Kidney (tissue), 14 donors: ENCODE results near the gene TSSC4. TPM values are rescaled to one million over a fixed set of nuclear protein-coding genes. Genes with fewer than 3 reads are reported as not detected.

Experiments used
- DNase-seq, 5 donors: peaks; one replicate each; pipeline ENCODE4 v3.0.0-alpha.2; 2013 to 2020
- FAIRE-seq: peaks from 2 replicates; lab custom pipeline; 2012; peaks lifted over from hg19 to GRCh38; lab: Jason Lieb, UNC
- H3K27ac ChIP-seq, 2 donors: one replicate each; pipeline ENCODE4 v1.7.0; 2013; ENCODE audit warnings: low read depth in 2 of 2, low read length in 2 of 2, inconsistent platforms in 1 of 2
- H3K27me3 ChIP-seq: one replicate; pipeline ENCODE4 v1.7.1; 2013; ENCODE audit warnings: low read length, inconsistent platforms; ENCODE audit not compliant: control insufficient read depth, insufficient read depth
- H3K36me3 ChIP-seq, 3 donors: one replicate each; pipeline versions ENCODE4 v1.7.0 to v1.7.1; 2013; ENCODE audit warnings: low read length in 3 of 3, control low read depth in 1 of 3, inconsistent platforms in 1 of 3; ENCODE audit not compliant: insufficient read depth in 3 of 3, control insufficient read depth in 2 of 3
- H3K4me1 ChIP-seq, 3 donors: one replicate each; pipeline versions ENCODE4 v1.7.0 to v1.7.1; 2013; ENCODE audit warnings: low read length in 3 of 3, inconsistent platforms in 1 of 3, low read depth in 1 of 3; ENCODE audit not compliant: control insufficient read depth in 2 of 3, insufficient read depth in 2 of 3
- H3K4me3 ChIP-seq, 3 donors: one replicate each; pipeline versions ENCODE4 v1.7.0 to v1.8.1; 2013; ENCODE audit warnings: low read length in 3 of 3, control low read depth in 1 of 3, inconsistent platforms in 1 of 3
- H3K9ac ChIP-seq, 3 donors: one replicate each; pipeline versions ENCODE4 v1.7.0 to v1.7.1; 2013; ENCODE audit warnings: low read length in 3 of 3, control low read depth in 1 of 3, inconsistent platforms in 1 of 3
- H3K9me3 ChIP-seq, 3 donors: one replicate each; pipeline versions ENCODE4 v1.7.0 to v1.7.1; 2013; ENCODE audit warnings: low read length in 3 of 3, control low read depth in 1 of 3, inconsistent platforms in 1 of 3; ENCODE audit not compliant: control insufficient read depth in 2 of 3, insufficient read depth in 1 of 3
- CTCF ChIP-seq: IDR thresholded peaks from 3 replicates; pipeline ENCODE4 v1.5.1; 2012; ENCODE audit warnings: mild to moderate bottlenecking, moderate library complexity, borderline replicate concordance; ENCODE audit not compliant: insufficient read depth; ENCODE audit errors: extremely low read depth
- intact Hi-C: fragments of 100-400 bp; cut with DNase I; formaldehyde crosslinking; loops from one replicate; pipeline ENCODE4 v1.11.1; 2022
- polyA plus RNA-seq: library from polyadenylated mRNA; stranded (reverse); fragments of 350-450 nt; fragmentation: Illumina TruSeq; extraction: RNeasy Lipid Tissue Mini Kit (QIAGEN cat#74804); gene quantifications from one replicate; pipeline ENCODE4 v1.2.3, GENCODE V29; 2014; ENCODE audit warnings: low read depth, low replicate concordance; ENCODE audit not compliant: insufficient read depth
- total RNA-seq: library from RNA; stranded (reverse); fragmentation: NEBNext Ultra II Directional; extraction: Animal tissue kit (Norgen Biotek cat#: 25700); gene quantifications from one replicate; pipeline ENCODE4 v1.2.1, GENCODE V29; 2021
- donor health status: control.
- donor health status: control.
- donor health status: control.
- donor health status: control.
- donor health status: control.
- donor health status: DM: yes; HTN: yes; CAD: no.
- donor health status: Normal renal cell carcinoma (clear cell type).

TSSC4 gene
- total and polyA plus RNA-seq, 2 donors from 2014 or later: 42.3 to 51.4 TPM

DNA sequence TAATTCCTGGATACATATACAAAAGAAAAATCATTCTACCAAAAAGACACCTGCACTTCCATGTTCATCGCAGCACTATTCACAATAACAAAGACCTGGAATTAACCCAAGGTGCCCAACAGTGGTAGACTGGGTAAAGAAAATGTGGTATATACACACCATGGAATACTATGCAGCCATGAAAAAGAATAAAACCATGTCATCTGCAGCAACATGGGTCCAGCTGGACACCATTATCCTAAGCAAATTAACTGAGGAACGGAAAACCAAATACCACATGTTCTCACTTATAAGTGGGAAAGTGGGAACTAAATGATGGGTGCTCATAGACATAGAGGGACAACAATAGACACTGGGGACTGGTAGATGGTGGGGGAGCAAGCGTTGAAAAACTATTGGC lies 39.3 kb downstream of the TSSC4 start:
- Histone ChIP-seq H3K27ac (no peak overlapping the region), H3K27me3 (peaks cover 3% of the 10 kb centered on the region), H3K4me3 (no peak overlapping the region), H3K9me3 (no peaks in the 10 kb centered on the region), H3K36me3 (no peaks in the 10 kb centered on the region), H3K9ac (no peak overlapping the region), H3K4me1 (peaks cover 0 to 3% (median 0%) of the 10 kb centered on the region in 3 donors)
- no peak for TF ChIP-seq CTCF
- FAIRE-seq (no peak), DNase-seq (no peak)
- intact Hi-C loops: no loop called here

DNA sequence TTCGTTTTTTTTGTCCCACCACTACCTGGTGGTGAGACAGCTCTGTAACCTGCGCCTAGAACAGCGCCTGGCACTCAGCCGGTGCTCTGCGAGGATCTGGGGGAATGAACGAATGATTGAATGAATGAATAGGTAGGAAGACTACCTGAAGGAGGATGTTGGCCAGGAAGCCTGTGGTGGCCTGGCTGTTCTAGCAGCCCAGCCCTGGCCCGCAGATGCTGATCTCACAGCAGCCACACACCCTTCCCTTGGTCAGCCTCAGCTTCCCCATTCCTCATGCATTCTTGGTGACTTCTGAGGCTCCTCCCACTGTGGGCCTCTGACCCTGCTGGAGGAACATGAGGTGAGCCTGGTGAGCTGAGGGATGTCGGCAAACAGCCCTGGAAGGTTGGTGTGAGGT lies 40.1 kb downstream of the TSSC4 start:
- FAIRE-seq (no peak), DNase-seq (peak in 1 of 5 donors; percentile 60)
- intact Hi-C loops: no loop called here
- H3K9ac ChIP-seq: no peak overlapping the region
- H3K27me3 ChIP-seq: peaks cover 3% of the 10 kb centered on the region
- no peak for TF ChIP-seq CTCF
- no peak overlapping the region for H3K27ac ChIP-seq
- no peaks in the 10 kb centered on the region for H3K36me3 ChIP-seq
- H3K9me3 ChIP-seq: no peaks in the 10 kb centered on the region
- H3K4me3 ChIP-seq: no peak overlapping the region
- H3K4me1 ChIP-seq: peaks cover 0 to 7% (median 0%) of the 10 kb centered on the region in 3 donors

- no peak overlapping the region for H3K9ac ChIP-seq
Measured at GRCh38 chr11:2441171-2441570, 40.6 kb downstream of the TSSC4 start.

More at GRCh38 chr11:2441171-2441570, 40.6 kb downstream of the TSSC4 start:
- intact Hi-C loops: no loop called here
- no peaks in the 10 kb centered on the region for H3K9me3 ChIP-seq
- no peak overlapping the region for H3K4me3 ChIP-seq
- H3K4me1 ChIP-seq: peaks cover 0 to 12% (median 0%) of the 10 kb centered on the region in 3 donors
- DNase-seq (peak in 2 of 5 donors; percentile 39 to 61), FAIRE-seq (no peak)
- peaks cover 3% of the 10 kb centered on the region for H3K27me3 ChIP-seq
- TF ChIP-seq CTCF: no peak
- no peaks in the 10 kb centered on the region for H3K36me3 ChIP-seq
- no peak overlapping the region for H3K27ac ChIP-seq
